GM12891 (cell line): ENCODE results near the gene IRF1.

Experiments used
- PAX5 ChIP-seq: IDR thresholded peaks from 2 replicates; pipeline ENCODE4 v1.6.1; 2011; ENCODE audit warnings: low read length, moderate library complexity, mild to moderate bottlenecking; ENCODE audit not compliant: insufficient read depth, severe bottlenecking
- POLR2A ChIP-seq: IDR thresholded peaks from 2 replicates; pipeline ENCODE4 v1.6.1; 2011; ENCODE audit warnings: low read depth, low read length, control low read depth
- POLR2AphosphoS5 ChIP-seq: IDR thresholded peaks from 2 replicates; pipeline ENCODE4 v1.6.1; 2011; ENCODE audit warnings: low read depth, low read length, control low read depth
- POU2F2 ChIP-seq: IDR thresholded peaks from 2 replicates; pipeline ENCODE4 v1.6.1; 2011; ENCODE audit warnings: low read depth, mild to moderate bottlenecking, control low read depth, low read length, moderate library complexity
- SPI1 ChIP-seq: IDR thresholded peaks from 2 replicates; pipeline ENCODE4 v1.6.1; 2011; ENCODE audit warnings: low read depth, low read length, control low read depth
- TAF1 ChIP-seq: IDR thresholded peaks from 2 replicates; pipeline ENCODE4 v1.6.1; 2011; ENCODE audit warnings: low read depth, low read length, control low read depth

- no peak for TF ChIP-seq POLR2A
- TF ChIP-seq POLR2AphosphoS5: no peak
- TF ChIP-seq TAF1: no peak
- TF ChIP-seq SPI1: no peak
- no peak for TF ChIP-seq POU2F2
- no peak for TF ChIP-seq PAX5
Measured at GRCh38 chr5:132457371-132458225, 33.0 kb downstream of the IRF1 start.
